ENCODE results near the gene LRMDA.

The LRMDA gene

DNA sequence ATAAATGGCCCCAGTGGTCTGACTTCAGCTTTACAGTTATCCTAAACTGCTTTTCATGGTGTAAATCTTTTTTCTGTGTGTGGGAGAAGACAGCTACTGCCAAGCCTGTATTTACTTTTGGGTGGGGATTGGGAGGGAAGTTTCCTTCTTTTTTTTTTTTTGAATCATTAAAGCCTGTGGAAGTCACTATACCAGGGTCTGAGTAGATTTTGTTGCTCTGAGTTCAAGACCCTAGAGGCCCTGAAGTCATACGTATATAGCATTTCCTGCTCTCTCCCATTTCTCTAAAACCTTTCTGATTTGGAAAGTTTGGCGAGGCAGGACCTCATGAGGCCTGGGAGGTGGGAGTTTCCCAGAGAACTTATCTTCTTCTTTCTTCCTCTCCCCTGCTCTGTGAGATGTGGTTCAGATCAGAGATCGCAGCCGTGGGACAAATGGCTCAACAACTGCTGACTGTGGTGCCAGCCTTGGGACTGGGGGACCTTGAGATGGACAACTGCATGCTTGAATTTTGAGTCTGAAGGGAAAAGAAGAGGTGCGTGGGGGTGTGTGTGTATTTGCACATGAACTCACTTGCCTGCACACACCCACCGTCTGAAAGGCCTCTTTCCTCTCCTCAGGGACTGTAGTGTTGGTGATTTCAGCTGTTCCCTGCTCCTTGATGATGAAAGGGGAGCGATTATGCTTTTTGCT lies 18.1 kb downstream of the LRMDA start:
- DNase-seq (ENCODE audit: low spot score) = no peak

DNA sequence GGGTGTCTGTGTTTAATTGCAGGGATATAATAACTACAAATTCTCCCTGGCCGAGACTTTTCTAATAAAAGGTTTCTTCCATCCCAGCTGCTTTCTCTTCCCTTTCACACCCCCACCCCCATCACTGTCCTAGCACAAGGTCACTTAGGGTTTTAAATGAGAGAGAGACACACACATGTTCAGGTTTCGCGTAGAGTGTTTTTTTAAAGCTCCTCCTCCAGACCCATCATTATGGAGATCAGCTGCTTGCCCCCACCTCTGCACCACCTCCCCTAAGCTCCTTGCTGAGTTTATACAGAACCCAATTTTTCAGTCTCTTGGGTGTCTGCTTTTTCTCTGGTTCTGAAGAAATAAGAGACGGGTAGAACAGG lies 18.6 kb downstream of the LRMDA start:
- DNase-seq (ENCODE audit: low spot score) = no peak

DNA sequence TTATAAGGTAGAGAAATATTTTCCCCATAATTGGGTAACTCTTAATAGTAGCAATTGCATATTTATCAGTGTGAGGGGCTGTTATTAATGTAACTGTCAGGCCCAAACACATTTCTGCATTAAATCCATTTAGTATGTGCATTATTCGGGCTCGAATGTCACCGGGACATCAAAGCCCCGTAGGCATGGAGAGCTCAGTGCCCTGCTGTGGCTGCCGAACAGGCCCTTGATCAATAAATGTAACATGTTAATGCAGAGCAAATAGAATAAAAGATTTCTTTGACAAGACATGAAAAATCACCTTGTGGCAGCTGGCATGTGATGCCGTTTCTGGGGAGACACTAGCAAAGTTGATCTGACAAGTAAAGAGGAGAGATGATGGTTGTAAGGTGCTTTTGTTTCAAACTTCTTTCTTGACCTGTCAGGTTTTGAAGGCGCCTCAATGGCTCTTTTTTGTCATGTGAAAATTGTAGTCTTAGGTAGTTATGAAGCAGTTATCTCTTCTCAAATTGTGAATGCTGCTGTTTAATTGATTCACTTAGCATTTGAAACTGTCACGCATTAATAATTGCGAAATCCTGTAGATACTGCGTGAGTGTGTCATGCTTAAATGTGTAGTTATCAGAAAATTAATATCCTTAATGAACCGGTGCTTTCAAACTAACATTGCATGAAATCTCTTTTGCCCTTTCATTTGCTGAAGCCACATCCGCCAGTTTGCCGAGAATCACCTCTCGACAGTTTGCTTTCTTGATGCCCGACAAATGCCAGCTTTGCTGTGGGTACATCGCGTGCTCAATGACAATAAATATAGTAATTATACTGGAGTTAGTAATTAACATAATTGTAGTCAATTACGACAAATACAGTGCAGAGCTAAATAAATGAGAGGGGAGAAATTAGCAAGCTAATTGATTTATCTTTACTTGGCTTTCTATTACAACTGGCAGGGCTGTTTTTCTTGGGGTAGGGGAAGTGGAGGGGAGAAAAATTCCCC lies 19.5 kb downstream of the LRMDA start:
- no peak for DNase-seq (ENCODE audit: low spot score)

DNA sequence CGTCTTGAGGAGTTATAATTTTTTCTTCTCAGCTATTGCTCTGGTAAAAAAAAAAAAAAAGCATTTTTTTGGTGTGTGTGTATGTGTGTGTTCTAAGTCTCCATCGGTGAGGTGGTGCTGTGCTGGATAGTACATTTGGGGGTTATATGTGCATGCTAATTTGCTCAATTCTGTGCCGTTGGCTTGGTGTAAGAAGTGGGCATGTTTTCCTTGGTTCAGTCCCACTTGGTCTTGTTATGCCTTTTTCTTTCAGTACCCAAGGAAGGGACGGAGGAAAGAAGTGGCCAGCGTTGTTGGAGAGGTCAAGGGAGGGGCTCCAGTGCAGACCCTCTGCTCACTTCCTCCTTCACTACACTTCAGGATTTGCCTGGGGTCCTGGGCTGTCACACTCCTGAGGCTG lies 20.4 kb downstream of the LRMDA start:
- DNase-seq (ENCODE audit: low spot score) = no peak

DNA sequence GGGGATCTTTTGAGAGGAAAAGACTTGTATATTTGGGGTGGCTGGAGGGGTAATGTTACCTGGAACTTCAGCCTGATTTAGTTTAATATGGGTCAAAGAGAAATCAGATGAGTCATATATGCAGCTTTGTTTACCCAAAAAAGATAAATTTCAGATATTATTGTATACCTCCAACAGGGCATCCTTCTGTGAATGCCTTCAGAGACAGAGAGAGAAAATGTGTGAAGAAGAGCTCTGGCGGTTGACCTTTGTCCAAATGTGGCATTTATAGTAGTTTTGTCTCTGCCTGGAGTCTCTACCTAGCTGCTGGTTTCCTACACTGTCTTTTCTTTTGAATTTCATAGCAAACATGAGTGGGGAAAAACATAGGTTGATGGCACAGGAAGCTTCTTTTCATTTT lies 21.6 kb downstream of the LRMDA start:
- no peak for DNase-seq (ENCODE audit: low spot score)

DNA sequence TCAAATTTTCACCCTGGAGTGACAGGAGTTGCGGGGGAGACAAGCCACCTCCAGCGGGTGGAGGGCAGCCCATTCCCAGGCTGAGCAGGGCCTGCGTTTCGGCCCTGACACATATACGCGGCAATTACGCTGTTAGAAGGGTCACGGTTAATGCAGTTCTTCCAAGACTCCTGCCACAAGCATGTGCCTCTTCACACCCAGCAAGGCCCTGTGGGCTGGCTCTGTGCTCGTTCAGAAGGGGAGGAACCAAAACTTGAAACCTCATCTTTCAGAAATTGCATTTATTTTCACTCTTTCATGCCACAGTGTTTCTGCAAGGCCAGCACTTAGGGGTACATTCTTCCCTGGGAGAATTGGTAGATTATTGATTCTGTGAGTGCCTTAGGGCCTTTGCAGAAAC lies 24.7 kb downstream of the LRMDA start:
- no peak for DNase-seq (ENCODE audit: low spot score)

DNA sequence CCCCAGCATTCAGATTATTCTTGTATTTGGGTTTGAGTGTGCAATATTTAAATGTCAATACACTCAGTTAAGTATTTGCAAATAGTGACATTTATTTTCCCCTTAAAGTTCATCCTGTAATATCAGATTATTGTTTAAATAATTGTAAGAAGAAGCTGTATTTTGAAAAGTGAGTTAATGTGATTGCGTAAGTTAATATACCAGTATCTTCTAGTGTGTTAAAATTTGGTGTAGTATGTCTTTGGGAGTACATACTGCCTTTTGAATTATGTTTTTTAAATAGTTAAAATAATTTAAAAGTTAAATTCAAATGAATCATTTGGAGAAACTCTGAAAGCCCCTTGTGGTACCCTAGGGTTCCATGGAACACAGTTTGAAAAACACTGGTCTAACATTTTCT lies 28.6 kb downstream of the LRMDA start:
- DNase-seq (ENCODE audit: low spot score) = no peak

DNA sequence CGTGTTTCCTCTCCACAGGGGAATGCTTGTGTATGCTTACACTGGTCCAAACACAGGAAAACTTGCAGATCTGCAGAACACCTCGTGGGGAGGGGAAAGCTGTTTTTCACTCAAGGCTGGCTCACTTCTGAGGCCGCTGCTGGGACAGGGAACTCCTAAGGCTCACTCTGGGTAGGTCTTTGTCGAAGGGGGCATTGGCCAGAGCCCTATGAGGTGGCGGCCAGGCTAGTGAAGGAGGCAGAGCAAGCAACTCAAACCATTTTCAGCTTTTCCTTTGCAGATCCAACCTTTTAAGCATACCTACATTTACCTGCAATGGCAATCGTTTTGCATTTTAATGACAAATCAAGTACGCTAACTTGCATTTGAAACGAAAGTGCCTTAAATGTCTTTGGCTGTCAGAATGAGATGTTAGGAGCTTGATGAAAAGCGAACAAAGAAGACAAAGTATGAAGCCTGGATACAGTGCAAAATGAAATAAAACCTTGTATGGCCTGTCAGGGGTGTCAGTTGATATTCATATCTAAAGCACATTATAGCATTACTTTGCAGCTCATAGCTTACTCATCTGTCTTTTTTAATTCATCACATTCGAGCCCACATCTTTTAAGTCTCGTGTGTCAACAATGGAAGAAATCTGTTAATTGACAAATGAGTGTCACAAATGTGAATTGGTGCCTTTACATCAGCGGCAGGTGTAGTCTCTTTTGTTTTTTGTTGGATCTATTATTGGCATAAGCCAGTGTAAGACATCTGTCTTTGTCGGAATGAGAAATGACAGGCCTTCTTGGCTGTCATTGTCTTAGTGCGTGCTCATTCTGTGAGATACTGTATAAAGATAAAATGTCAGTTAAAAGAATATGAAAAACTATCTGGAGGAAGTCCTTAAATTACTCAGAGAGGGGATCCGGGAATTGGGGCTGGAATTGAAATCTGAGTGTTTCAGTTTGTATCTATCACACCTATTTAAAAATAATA lies 30.5 kb downstream of the LRMDA start:
- DNase-seq (ENCODE audit: low spot score) = no peak

DNA sequence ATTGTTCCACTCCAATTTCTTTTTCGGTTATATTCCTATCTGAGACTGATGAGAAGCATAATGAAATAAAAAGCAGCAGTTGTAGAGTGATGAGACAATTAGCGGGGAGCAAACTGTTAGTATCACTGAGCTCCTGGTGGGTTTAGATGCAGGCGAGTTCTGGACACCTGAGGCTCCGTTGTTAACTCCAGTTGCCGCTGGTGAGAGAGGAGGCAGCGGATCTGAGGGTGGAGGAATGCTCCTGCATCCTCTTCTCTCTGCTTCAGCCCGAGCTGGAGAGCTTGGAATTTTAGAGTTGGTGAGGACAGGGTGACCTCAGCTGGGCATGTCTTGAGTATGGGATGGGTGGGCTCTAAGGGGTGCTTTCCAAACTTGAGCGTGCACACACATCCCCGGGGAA lies 31.4 kb downstream of the LRMDA start:
- no peak for DNase-seq (ENCODE audit: low spot score)

DNA sequence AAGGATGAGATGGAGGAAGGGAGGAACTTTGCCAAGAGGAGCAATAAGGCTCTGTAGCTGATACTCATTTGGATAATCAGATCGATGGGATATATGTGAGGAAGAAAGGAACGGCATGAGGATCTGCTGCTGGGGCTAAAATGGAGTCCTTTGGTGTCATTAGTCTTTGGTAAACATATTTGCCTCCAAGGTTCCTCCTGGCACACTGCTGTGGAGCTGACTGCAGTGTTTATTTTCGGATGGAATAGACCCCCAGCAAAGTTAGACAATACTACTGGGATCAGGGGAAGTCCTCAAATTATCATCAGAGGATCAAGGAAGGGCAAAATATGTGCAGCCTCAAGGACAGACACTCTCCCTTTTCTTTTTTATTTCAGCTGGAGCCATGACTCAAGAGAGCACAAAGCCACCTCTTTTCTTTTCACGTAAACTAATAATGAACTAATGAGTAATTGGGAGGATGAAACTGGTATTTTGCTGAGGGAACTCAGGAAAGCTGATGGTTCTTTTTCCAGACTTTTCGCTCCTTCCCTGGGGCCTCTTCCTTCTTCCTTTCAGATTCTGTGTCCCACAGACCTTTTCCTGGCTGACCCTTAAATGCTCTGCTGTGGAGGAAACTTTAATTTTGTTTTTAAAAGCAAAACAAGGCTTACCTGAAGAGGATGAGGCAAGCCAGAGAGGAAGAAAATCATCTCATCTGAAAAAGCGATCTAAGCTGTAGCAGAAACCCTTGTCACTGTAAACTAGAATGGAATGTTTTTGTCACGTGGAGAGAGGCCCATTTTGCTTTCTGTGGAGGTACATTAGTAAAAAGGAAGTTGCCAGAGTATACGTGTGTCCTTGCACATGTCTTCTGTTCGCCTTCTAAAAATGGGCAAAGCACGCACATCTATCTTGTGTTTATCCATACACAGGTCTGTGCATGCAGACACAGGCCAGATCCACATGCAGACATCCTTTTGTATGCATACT lies 33.3 kb downstream of the LRMDA start:
- DNase-seq (ENCODE audit: low spot score) = no peak

DNA sequence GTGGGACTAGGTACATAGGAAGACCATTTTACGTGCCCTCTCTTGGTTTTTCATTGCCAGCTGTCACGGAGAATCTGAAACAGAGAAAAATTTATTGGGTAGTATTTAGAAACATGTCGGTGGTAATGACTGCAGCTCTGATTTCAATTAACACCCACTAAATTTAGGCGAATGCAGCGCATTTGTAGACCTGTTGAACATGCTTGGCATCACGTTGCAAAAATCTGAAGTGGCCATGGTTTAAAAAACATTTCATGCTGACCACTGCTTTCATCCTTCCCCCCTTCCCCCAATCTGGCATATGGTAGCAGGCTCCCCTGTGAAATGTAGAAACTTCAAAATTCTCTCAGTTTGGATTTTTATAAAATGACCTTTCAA lies 34.0 kb downstream of the LRMDA start:
- DNase-seq (ENCODE audit: low spot score) = no peak

DNA sequence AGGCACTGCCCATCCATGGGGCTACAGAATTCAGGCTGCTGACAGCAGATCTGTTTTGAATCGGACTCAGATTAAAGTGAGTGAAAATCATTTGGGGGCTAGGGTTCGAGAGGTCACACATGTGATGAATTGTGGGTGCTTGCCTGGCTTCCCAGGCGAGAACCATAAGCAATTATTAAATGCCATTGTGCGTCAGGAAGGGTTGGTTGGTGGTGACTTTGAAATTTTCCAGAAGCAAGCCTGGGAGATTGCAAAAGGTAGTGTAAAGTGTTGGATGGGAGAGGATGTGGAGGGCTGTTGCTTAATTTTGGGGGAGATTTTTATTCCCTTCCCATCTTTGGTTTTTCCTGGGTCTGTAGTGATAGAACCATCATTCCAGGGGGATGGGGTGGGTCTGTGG lies 34.6 kb downstream of the LRMDA start:
- no peak for DNase-seq (ENCODE audit: low spot score)

DNA sequence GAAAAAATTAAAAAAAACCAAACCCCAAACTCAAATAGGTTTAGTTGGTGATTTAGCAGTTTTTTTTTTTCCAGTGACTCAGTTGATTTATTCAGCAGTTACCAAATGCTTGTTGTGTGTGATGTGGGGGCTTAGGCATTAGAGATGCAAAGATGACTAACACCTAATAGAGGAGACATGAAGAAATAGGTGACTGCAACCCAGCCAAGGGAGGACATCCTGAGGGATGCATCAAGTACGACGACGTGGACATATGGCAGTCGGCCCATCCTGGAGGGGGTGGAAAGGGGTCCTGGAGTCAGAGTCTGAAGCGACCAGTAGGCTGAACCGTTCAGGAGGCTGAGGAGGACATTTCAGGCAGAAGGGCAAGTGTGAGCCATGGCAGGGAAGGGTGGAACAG lies 35.5 kb downstream of the LRMDA start:
- DNase-seq (ENCODE audit: low spot score) = no peak

DNA sequence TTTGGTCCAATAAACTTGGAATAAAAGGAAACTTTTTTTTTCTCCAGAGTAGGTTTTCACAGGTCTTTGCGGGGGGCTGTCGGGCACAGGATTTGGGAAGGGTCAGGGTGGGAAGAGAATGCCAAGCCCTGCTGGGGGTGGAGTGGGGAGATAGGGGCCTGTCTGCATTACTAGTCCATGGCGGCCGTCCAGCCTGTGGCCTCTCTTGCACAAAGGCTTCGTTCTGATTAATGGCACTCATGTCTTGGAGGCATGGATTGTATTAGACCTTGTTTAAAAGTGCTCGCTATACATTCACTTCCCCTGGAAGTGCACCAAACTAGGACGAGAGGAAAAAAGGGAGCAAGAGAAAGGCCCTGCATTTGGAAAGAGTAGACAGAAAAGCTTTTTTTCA lies 37.2 kb downstream of the LRMDA start:
- DNase-seq (ENCODE audit: low spot score) = no peak

DNA sequence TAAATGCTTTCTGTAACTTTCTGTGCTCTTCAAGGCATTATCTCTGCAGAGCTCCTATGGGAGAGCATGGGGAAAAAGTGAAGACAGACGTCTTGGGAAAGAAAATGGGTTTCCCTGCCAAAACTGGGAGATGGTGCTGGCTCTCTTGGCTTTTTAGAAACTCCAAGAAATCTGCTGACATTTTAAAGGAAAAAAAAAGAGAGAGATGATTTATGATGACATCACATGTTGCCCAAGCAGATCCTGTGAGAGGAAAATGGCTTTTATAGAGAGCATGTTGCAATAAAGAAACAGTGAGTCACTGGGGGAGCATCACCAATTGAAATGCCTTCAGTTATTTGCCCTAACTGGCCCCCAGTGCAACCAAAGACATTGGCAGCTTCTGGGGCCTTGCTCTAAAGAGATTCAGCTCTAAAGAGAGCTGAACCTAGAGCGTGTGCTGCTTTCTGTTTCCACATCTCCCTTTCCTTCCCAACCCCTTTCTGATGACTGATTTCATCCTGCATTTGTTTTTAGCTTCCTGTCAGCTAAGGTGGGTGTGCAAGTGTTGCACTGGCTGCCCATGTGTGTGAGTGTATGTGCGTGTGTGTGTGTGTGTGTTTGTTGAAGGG lies 37.7 kb downstream of the LRMDA start:
- DNase-seq (ENCODE audit: low spot score) = no peak

DNA sequence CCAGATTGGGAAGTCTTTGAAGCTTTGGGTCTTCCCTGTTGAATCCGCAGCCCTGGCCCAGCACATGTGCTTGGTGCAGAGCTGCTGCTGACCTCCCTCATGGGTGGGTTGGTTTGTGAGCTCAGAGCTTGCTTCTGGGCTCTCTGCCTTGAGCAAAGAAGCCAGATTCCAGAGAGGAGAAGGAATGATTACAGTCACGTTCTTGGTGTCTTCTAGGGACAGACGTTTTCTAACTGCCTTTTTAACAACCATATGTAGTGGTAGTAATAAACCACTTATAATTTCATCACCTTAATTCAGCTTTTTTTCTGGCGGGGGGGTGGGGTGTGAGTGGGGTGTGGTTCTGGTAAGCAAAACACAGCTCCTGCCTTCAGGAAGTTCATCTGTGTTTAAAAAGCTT lies 39.5 kb downstream of the LRMDA start:
- no peak for DNase-seq (ENCODE audit: low spot score)

DNA sequence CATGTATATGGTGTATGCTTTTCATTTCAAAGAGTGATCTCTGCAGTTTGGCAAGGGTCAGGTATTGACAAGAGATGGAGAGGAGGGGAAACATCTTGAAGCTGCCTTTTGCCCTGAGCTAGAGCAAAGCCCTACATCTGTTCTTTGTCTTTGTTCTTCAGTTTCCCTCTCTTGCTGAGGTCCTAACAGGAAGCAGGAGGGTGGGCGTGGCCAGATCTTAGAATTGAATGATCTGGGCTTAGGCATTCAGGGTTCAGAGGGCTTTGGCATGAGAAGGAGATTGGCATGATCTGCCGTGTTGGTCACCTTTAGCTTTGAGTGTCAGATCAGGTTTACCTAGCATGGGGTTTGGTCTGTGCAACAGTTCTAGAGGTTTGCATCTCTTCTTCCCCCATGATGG lies 41.3 kb downstream of the LRMDA start:
- no peak for DNase-seq (ENCODE audit: low spot score)

DNA sequence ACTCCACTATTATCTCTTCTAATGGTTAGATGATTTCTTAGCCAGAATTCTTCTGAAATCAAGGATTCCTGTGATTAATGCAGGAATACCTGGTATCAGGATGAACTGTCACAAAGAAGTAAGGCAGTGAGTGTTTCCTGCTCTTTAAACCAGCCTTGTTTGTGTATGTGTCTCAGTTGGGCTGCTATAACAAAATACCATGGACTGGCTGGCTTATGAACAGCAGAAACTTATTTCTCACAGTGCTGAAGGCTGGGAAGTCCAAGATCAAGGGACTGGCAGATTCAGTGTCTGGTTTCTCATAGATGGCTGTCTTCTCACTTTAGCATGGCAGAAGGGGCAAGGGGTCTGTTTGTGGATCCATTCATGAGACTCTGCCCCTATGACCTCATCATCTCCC lies 42.7 kb downstream of the LRMDA start:
- DNase-seq (ENCODE audit: low spot score) = no peak

DNA sequence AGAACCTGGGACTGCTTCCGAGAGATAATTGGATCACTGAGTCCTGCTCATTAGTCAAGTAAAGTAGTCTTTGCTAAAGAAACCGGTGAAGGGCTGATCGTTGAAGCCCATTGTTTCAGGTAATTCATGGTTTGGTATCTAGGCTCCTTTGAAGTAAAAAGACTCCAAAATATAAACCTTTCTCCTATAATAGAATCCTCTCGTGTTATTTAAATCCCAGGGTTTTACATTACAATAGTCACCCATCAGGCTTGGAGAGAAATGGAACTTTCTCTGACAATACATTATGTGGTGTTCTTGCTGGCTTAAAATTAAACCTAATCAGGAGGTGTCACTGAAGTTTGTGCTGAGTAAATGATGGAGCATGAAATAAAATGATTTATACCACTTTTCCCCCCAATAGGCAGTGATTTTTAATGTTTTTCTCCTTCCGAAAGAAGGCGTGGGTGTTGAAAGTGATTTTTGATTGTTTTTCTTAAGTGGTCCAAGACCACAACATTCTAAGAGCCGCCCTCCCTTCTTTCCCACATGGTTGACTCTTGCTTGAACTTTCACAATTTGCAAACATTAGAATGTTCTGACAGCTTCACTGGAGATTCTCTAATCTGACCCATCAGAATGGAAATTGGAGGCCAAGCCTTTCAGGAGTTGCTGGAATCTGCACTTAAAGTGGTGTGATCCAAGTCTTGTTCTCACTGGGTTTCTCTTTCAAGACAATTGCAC lies 44.2 kb downstream of the LRMDA start:
- no peak for DNase-seq (ENCODE audit: low spot score)

DNA sequence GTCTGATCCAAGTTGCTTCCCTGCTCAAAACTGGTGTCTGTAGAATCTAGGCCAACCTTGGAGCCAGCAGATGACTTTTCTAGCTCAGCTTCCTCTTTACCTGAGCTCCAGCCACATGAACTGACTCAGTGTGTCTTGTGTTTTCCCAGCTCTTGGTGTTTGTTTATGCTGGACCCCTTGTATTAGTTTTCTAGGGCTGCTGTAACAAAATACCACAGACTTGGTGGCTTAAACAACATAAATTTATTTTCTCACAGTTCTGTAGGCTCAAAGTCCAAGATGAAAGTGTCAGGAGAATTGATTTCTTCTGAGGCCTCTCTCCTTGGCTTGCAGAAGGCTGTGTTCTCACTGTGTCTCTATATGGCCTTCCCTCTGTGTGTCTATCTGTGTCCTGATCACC lies 45.1 kb downstream of the LRMDA start:
- no peak for DNase-seq (ENCODE audit: low spot score)

Data from Ammon's horn (tissue), 1 donor.